AG09309 (cell line): ENCODE measurements around the gene RNF130.
"Not testable (repeated sequence)": the region's sequence is repeated elsewhere in the genome, so short reads cannot be mapped to it uniquely, and the experiment has no call there.

Experiments used
- DNase-seq: peaks from one replicate; pipeline ENCODE4 v3.0.0-alpha.2; 2010; ENCODE audit warnings: low read depth
- H3K4me3 ChIP-seq: 2 replicates; pipeline ENCODE4 v1.5.1; 2011; ENCODE audit warnings: mild to moderate bottlenecking, low read depth, low read length, moderate library complexity; ENCODE audit not compliant: control insufficient read depth
- TF ChIP-seq, protein P1 (sequence below): IDR thresholded peaks from 2 replicates; pipeline ENCODE4 v1.5.1; 2011; ENCODE audit warnings: mild to moderate bottlenecking, low read depth, low read length, inconsistent platforms; ENCODE audit not compliant: insufficient read depth, control insufficient read depth; ENCODE audit errors: missing control alignments

The RNF130 gene

DNA sequence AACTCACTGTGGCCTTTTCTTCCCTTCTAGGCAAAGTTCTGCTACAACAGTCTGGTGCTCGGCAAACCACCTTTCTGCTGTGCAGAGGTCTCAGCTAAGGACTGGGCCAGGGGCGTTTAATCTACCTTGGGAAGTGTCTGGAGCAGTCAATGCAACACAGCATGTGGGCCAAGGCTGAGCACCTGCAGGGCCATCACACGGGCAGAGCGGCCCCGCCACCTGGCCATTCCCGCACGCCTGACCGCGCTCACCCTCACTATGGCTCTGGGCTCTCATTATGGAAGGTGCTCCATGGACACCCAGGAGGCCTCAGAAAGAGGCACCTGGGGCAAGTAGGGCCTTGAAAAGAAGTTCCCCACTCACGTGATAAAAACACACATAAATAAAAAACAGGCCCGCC lies 98.2 kb downstream of the RNF130 start:
- H3K4me3 ChIP-seq, result no peak overlapping the region
- TF ChIP-seq, protein P1, sequence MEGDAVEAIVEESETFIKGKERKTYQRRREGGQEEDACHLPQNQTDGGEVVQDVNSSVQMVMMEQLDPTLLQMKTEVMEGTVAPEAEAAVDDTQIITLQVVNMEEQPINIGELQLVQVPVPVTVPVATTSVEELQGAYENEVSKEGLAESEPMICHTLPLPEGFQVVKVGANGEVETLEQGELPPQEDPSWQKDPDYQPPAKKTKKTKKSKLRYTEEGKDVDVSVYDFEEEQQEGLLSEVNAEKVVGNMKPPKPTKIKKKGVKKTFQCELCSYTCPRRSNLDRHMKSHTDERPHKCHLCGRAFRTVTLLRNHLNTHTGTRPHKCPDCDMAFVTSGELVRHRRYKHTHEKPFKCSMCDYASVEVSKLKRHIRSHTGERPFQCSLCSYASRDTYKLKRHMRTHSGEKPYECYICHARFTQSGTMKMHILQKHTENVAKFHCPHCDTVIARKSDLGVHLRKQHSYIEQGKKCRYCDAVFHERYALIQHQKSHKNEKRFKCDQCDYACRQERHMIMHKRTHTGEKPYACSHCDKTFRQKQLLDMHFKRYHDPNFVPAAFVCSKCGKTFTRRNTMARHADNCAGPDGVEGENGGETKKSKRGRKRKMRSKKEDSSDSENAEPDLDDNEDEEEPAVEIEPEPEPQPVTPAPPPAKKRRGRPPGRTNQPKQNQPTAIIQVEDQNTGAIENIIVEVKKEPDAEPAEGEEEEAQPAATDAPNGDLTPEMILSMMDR, result no peak
- no peak for DNase-seq

DNA sequence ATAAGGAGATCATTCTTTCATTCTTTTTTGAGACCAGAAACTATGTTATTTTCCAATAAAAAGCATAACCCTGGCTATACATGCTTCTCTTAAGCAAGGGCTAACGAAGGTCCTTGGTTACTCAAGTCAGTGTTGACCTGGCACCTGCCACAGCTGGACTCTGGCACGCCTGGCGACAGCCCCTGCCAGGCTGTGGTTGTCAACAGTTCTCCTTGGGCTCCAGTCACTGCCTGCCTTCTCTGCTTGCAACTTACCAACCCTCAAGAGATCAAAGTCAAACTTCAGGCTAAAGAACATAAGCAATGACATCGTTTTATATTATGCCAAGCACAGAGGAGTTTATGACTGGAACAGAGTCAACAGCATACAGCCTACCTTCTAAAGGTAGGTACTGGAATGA lies 102.4 kb downstream of the RNF130 start:
- no peak for DNase-seq
- H3K4me3 ChIP-seq, result no peak overlapping the region
- TF ChIP-seq, protein P1, result no peak

DNA sequence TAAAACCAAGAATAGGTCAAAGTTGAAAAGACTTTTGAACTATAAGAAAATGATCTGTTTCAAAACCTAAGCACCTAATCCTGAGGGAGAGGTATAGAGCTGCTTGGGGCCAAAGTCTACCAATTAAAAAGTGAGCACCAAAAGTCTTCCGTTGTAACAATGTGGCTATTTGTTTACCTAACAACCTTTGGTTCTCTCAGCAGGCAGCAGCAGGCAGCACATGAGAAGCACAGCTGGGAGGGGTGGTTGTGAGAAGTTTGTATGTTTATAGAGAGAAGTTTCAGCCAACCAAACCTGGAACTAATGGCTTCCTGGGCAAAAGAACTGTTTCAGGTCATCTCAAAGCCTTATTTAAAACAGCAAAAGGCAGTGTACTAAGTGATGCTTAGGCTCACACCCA lies 104.1 kb downstream of the RNF130 start:
- H3K4me3 ChIP-seq, result no peak overlapping the region
- TF ChIP-seq, protein P1, result no peak
- no peak for DNase-seq

DNA sequence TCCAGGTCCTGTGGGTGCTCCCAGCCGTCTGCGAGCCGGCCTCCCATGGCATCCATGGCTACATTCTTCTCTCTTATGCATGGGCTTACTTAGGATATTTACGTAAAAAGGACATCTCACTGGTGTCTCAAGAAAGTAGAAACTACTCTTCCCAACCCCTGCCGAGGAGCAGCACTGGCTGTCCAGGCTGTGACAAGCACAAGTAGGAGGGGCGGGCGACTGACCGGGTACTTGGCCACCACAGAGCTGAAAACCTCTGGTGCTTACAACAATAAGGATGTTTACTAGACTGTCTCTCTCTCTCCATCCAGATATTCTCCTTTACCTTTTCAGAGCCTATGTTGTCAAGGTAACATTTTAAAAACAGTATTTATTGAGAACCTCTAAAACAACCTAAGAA lies 107.5 kb downstream of the RNF130 start:
- TF ChIP-seq, protein P1, result no peak
- no peak overlapping the region for H3K4me3 ChIP-seq
- DNase-seq, result no peak

DNA sequence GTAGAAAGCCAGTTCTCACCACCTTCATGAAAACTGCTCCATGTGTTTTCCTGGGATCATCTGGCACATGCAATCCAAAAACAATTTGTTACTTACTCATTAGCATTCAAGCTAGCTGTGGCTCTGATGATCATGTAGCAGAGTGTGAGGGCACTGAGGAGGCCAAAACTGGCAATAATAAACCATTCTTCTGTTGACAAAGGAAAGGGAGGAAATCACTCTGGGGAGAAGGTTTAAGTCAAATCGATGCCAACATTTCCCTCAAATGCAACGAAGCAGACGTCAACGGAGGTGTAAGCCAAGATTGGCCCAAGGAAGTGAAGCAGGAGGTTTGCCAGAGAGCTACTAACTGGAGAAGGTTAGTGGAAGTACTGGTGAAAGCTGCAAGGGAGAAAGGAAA lies 108.2 kb downstream of the RNF130 start:
- TF ChIP-seq, protein P1, result no peak
- no peak for DNase-seq
- no peak overlapping the region for H3K4me3 ChIP-seq

DNA sequence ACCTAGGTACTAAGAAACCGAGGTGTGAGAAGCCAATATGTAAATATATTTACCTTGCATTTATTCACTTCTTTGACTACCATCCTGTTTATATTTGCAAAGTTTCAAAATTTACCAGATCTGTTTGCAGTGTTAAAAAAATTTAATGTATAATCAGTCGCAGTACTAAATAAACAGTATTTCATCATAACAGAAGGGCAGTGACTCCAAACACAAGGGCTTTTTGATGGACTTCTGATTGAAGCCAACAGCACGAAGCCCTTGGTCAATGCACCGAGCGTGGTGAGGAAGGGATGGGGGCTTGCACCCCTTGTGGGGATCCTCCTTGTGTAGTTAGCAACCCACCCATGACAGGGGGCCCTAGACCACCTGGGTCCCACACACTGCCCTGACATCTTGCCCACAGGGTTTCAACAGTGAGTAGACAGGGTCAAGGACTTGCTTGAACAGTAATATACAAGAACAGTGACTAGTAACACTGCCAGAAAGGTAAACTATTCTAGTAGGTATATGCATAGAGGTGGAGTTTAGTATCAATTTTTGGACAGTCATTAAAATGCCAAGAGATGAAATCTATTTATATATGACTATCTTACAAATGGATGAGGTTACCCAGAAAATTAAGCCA lies 111.2 kb downstream of the RNF130 start:
- TF ChIP-seq, protein P1, result no peak
- no peak for DNase-seq

DNA sequence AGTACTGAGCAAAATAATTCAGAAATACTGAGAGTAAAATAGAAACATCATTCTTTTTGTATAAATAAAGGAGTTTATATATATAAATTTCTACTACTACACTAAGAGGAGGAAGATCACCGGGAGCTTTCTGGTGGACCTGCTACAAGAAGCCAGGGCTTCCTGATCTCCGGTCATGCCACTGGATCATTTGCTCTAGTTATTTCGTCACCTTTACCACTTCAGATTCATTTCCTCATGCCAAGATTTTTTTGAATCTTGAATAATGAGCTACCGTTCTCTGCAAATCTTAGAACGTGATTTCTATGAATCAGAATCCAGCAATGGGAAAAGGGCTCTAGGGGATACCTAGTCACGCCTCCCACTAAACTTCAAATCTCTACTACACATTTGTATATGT lies 111.9 kb downstream of the RNF130 start:
- no peak overlapping the region for H3K4me3 ChIP-seq
- no peak for DNase-seq
- TF ChIP-seq, protein P1, result no peak

More for the DNA sequence above, 111.2 kb downstream of the RNF130 start:
- H3K4me3 ChIP-seq, result no peak overlapping the region

DNA sequence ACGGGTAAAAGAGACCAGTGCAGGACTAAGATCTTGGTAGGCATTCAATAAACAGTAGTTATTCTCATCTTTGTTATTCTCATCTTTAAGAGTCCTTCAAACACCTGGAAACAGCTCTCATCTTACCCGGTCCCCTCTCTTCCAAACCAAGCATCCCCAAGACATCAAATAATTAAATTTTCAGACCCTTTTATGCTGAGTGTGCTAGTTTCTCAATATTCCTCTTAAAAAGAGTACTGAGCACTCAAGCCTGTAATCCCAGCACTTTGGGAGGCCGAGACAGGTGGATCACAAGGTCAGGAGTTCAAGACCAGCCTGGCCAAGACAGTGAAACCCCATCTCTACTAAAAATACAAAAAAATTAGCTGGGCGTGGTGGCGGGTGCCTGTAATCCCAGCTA lies 112.4 kb downstream of the RNF130 start:
- not testable (repeated sequence) for H3K4me3 ChIP-seq, DNase-seq
